Large intestine (tissue), 3 donors: Measurements from ENCODE around the gene ADPRS. TPM values are rescaled to one million over a fixed set of nuclear protein-coding genes. Genes with fewer than 3 reads are reported as not detected.

Experiments
- DNase-seq, 2 donors: peaks; one replicate each; pipeline versions ENCODE4 v3.0.0 to v3.0.0-alpha.2; 2013
- H3K27ac ChIP-seq: one replicate; pipeline ENCODE4 v1.5.1; 2013; ENCODE audit warnings: low read length
- H3K27me3 ChIP-seq: 2 replicates; pipeline ENCODE4 v1.6.1; 2013; ENCODE audit warnings: low read length; ENCODE audit not compliant: control insufficient read depth, insufficient read depth
- H3K36me3 ChIP-seq: 2 replicates; pipeline ENCODE4 v1.6.1; 2013; ENCODE audit warnings: low read length; ENCODE audit not compliant: control insufficient read depth, insufficient read depth
- H3K4me1 ChIP-seq: one replicate; pipeline ENCODE4 v1.6.1; 2013; ENCODE audit warnings: low read length; ENCODE audit not compliant: control insufficient read depth, insufficient read depth
- H3K4me3 ChIP-seq: one replicate; pipeline ENCODE4 v1.5.1; 2013; ENCODE audit warnings: low read length
- H3K9me3 ChIP-seq: one replicate; pipeline ENCODE4 v1.6.1; 2013; ENCODE audit warnings: mild to moderate bottlenecking, low read depth, low read length, moderate library complexity; ENCODE audit not compliant: control insufficient read depth
- WGBS: methylation state at CpG from one replicate; pipeline ENCODE4 v1.1.5; 2013; ENCODE audit warnings: low lambda C conversion rate; ENCODE audit not compliant: insufficient coverage; 5-methylcytosine and 5-hydroxymethylcytosine counted together
- polyA plus RNA-seq: library from polyadenylated mRNA; unstranded; fragments of 120-200 nt; gene quantifications from one replicate; pipeline ENCODE4 v1.2.1, GENCODE V29; 2013

The ADPRS gene
- polyA plus RNA-seq, 1 donor = 35.0 TPM

- Histone ChIP-seq H3K27ac (no peak overlapping the region), H3K4me1 (peaks cover 6% of the 10 kb centered on the region)
These were observed 44.8 kb downstream of the ADPRS start for GRCh38 chr1:36133484-36133883.

GRCh38 chr1:36134031-36134430, 45.3 kb downstream of the ADPRS start:
- Histone ChIP-seq H3K4me1 (peaks cover 6% of the 10 kb centered on the region), H3K27ac (no peak overlapping the region), H3K4me3 (no peak overlapping the region), H3K9me3 (no peaks in the 10 kb centered on the region), H3K27me3 (no peaks in the 10 kb centered on the region), H3K36me3 (peaks cover 30% of the 10 kb centered on the region)
- no CpG with 5 or more reads among the region's 6 CpGs for WGBS
- DNase-seq = no peak

More at GRCh38 chr1:36133484-36133883, 44.8 kb downstream of the ADPRS start:
- no peaks in the 10 kb centered on the region for H3K27me3 ChIP-seq
- peaks cover 26% of the 10 kb centered on the region for H3K36me3 ChIP-seq
- H3K4me3 ChIP-seq = no peak overlapping the region
- H3K9me3 ChIP-seq = no peaks in the 10 kb centered on the region
- WGBS = no CpG with 5 or more reads among the region's 3 CpGs
- peak; percentile 89 to 94 for DNase-seq

GRCh38 chr1:36134505-36135329, 46.0 kb downstream of the ADPRS start:
- Histone ChIP-seq H3K27me3 (no peaks in the 10 kb centered on the region), H3K27ac (no peak overlapping the region), H3K4me3 (no peak overlapping the region), H3K9me3 (no peaks in the 10 kb centered on the region), H3K4me1 (peaks cover 6% of the 10 kb centered on the region), H3K36me3 (peaks cover 36% of the 10 kb centered on the region)
- no peak for DNase-seq
- WGBS = no CpG with 5 or more reads among the region's 7 CpGs

GRCh38 chr1:36135330-36135667, 46.6 kb downstream of the ADPRS start:
- no peak for DNase-seq
- peaks cover 42% of the 10 kb centered on the region for H3K36me3 ChIP-seq
- H3K27me3 ChIP-seq = no peaks in the 10 kb centered on the region
- no CpG with 5 or more reads among the region's 6 CpGs for WGBS
- H3K9me3 ChIP-seq = no peaks in the 10 kb centered on the region
- no peak overlapping the region for H3K4me3 ChIP-seq
- H3K27ac ChIP-seq = no peak overlapping the region
- H3K4me1 ChIP-seq = peaks cover 6% of the 10 kb centered on the region

- H3K4me3 ChIP-seq = no peak overlapping the region
- H3K4me1 ChIP-seq = peaks cover 6% of the 10 kb centered on the region
- no peak overlapping the region for H3K27ac ChIP-seq
- H3K27me3 ChIP-seq = no peaks in the 10 kb centered on the region
- no peaks in the 10 kb centered on the region for H3K9me3 ChIP-seq
- no peak for DNase-seq
- peaks cover 42% of the 10 kb centered on the region for H3K36me3 ChIP-seq
These were observed 47.1 kb downstream of the ADPRS start for GRCh38 chr1:36135796-36136195.

GRCh38 chr1:36136535-36136934, 47.8 kb downstream of the ADPRS start:
- WGBS = no CpG with 5 or more reads among the region's 1 CpG

GRCh38 chr1:36137226-36137625, 48.5 kb downstream of the ADPRS start:
- peaks cover 42% of the 10 kb centered on the region for H3K36me3 ChIP-seq
- DNase-seq = no peak
- H3K27me3 ChIP-seq = no peaks in the 10 kb centered on the region
- H3K9me3 ChIP-seq = no peaks in the 10 kb centered on the region
- peaks cover 6% of the 10 kb centered on the region for H3K4me1 ChIP-seq
- no peak overlapping the region for H3K4me3 ChIP-seq
- WGBS = no CpG with 5 or more reads among the region's 5 CpGs
- H3K27ac ChIP-seq = no peak overlapping the region

More at GRCh38 chr1:36136535-36136934, 47.8 kb downstream of the ADPRS start:
- Histone ChIP-seq H3K36me3 (peaks cover 42% of the 10 kb centered on the region), H3K4me1 (peaks cover 6% of the 10 kb centered on the region), H3K9me3 (no peaks in the 10 kb centered on the region), H3K4me3 (no peak overlapping the region), H3K27me3 (no peaks in the 10 kb centered on the region), H3K27ac (no peak overlapping the region)
- no peak for DNase-seq

GRCh38 chr1:36137776-36138175, 49.1 kb downstream of the ADPRS start:
- Histone ChIP-seq H3K27ac (no peak overlapping the region), H3K9me3 (no peaks in the 10 kb centered on the region), H3K27me3 (no peaks in the 10 kb centered on the region), H3K4me3 (no peak overlapping the region), H3K4me1 (peaks cover 6% of the 10 kb centered on the region), H3K36me3 (peaks cover 42% of the 10 kb centered on the region)
- DNase-seq = no peak
- WGBS = no CpG with 5 or more reads among the region's 3 CpGs

GRCh38 chr1:36139521-36139920, 50.8 kb downstream of the ADPRS start:
- DNase-seq = no peak
- no peak overlapping the region for H3K27ac ChIP-seq
- no peaks in the 10 kb centered on the region for H3K9me3 ChIP-seq
- no peaks in the 10 kb centered on the region for H3K4me1 ChIP-seq
- no CpG with 5 or more reads among the region's 5 CpGs for WGBS
- H3K27me3 ChIP-seq = no peaks in the 10 kb centered on the region
- H3K36me3 ChIP-seq = peaks cover 42% of the 10 kb centered on the region
- H3K4me3 ChIP-seq = no peak overlapping the region

GRCh38 chr1:36142121-36142520, 53.4 kb downstream of the ADPRS start:
- Histone ChIP-seq H3K9me3 (no peaks in the 10 kb centered on the region), H3K36me3 (peaks cover 30% of the 10 kb centered on the region), H3K27me3 (no peaks in the 10 kb centered on the region), H3K4me3 (no peak overlapping the region), H3K27ac (no peak overlapping the region), H3K4me1 (no peaks in the 10 kb centered on the region)
- no CpG with 5 or more reads among the region's 1 CpG for WGBS
- DNase-seq = no peak

- WGBS = 90% methylated on average over 2 of the region's 4 CpGs
- Histone ChIP-seq H3K36me3 (peaks cover 17% of the 10 kb centered on the region), H3K4me1 (peaks cover 7% of the 10 kb centered on the region), H3K9me3 (no peaks in the 10 kb centered on the region), H3K27me3 (no peaks in the 10 kb centered on the region), H3K4me3 (no peak overlapping the region), H3K27ac (no peak overlapping the region)
- DNase-seq = no peak
These were observed 54.7 kb downstream of the ADPRS start for GRCh38 chr1:36143424-36143823.
